ENCODE measurements around the gene HBG2.

Gene HBG2

DNA sequence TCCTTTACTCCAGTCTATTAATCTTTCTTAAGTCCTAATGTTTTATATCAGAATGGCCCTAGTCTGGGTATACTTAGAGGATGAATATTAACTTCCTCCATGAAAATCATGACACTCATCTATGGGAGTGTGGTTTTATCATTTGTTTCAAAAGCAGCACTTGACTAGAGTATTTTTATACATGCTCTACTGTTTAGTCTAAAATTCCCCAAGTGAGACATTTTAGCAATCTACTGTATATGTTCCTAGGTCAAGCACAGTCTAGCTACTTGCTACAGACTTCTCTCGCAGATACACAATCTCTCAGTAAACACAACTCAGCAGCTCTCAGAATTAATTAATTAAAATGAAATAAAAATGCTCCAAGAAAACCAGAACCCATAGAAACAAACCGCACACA, 24.8 kb downstream of the HBG2 start:
- no peak overlapping the region for H3K27ac ChIP-seq (ENCODE audit: low read depth, low read length, severe bottlenecking)
- no peaks in the 10 kb centered on the region for H3K4me1 ChIP-seq (ENCODE audit: control insufficient read depth, insufficient read depth, low read length, poor library complexity, severe bottlenecking)
- no peak overlapping the region for H3K4me3 ChIP-seq (ENCODE audit: extremely low read depth, insufficient read depth, low read length, poor library complexity, severe bottlenecking)
- no peaks in the 10 kb centered on the region for H3K9me3 ChIP-seq (ENCODE audit: control insufficient read depth, low read length)
- no peaks in the 10 kb centered on the region for H3K36me3 ChIP-seq (ENCODE audit: control insufficient read depth, insufficient read depth, low read length)
- no CpG with 5 or more reads among the region's 2 CpGs for WGBS, 2 experiments (ENCODE audit: insufficient coverage in 2 of 2)

GRCh38 chr11:5229356-5229755, 25.2 kb downstream of the HBG2 start:
- WGBS, 2 experiments (ENCODE audit: insufficient coverage in 2 of 2): no CpG with 5 or more reads among the region's 1 CpG
- H3K36me3 ChIP-seq (ENCODE audit: control insufficient read depth, insufficient read depth, low read length): no peaks in the 10 kb centered on the region
- H3K4me3 ChIP-seq (ENCODE audit: extremely low read depth, insufficient read depth, low read length, poor library complexity, severe bottlenecking): no peak overlapping the region
- no peaks in the 10 kb centered on the region for H3K9me3 ChIP-seq (ENCODE audit: control insufficient read depth, low read length)
- H3K27ac ChIP-seq (ENCODE audit: low read depth, low read length, severe bottlenecking): no peak overlapping the region
- H3K4me1 ChIP-seq (ENCODE audit: control insufficient read depth, insufficient read depth, low read length, poor library complexity, severe bottlenecking): no peaks in the 10 kb centered on the region

GRCh38 chr11:5228124-5228523, 26.5 kb downstream of the HBG2 start:
- no peaks in the 10 kb centered on the region for H3K9me3 ChIP-seq (ENCODE audit: control insufficient read depth, low read length)
- no peak overlapping the region for H3K4me3 ChIP-seq (ENCODE audit: extremely low read depth, insufficient read depth, low read length, poor library complexity, severe bottlenecking)
- 86% methylated on average over 1 of the region's 5 CpGs; no CpG with 5 or more reads in 1 of the 2 experiments for WGBS, 2 experiments (ENCODE audit: insufficient coverage in 2 of 2)
- H3K4me1 ChIP-seq (ENCODE audit: control insufficient read depth, insufficient read depth, low read length, poor library complexity, severe bottlenecking): no peaks in the 10 kb centered on the region
- no peaks in the 10 kb centered on the region for H3K36me3 ChIP-seq (ENCODE audit: control insufficient read depth, insufficient read depth, low read length)
- no peak overlapping the region for H3K27ac ChIP-seq (ENCODE audit: low read depth, low read length, severe bottlenecking)

GRCh38 chr11:5227681-5228080, 26.9 kb downstream of the HBG2 start:
- Histone ChIP-seq H3K4me3 (ENCODE audit: extremely low read depth, insufficient read depth, low read length, poor library complexity, severe bottlenecking) (no peak overlapping the region), H3K27ac (ENCODE audit: low read depth, low read length, severe bottlenecking) (no peak overlapping the region), H3K9me3 (ENCODE audit: control insufficient read depth, low read length) (no peaks in the 10 kb centered on the region), H3K4me1 (ENCODE audit: control insufficient read depth, insufficient read depth, low read length, poor library complexity, severe bottlenecking) (no peaks in the 10 kb centered on the region), H3K36me3 (ENCODE audit: control insufficient read depth, insufficient read depth, low read length) (no peaks in the 10 kb centered on the region)
- WGBS, 2 experiments (ENCODE audit: insufficient coverage in 2 of 2): 83% methylated on average over 1 of the region's 1 CpG; no CpG with 5 or more reads in 1 of the 2 experiments

- Histone ChIP-seq H3K27ac (ENCODE audit: low read depth, low read length, severe bottlenecking) (no peak within 1 kb of the TSS), H3K36me3 (ENCODE audit: control insufficient read depth, insufficient read depth, low read length) (no peaks in the 10 kb centered on the region), H3K4me3 (ENCODE audit: extremely low read depth, insufficient read depth, low read length, poor library complexity, severe bottlenecking) (no peak within 1 kb of the TSS), H3K9me3 (ENCODE audit: control insufficient read depth, low read length) (no peaks in the 10 kb centered on the region), H3K4me1 (ENCODE audit: control insufficient read depth, insufficient read depth, low read length, poor library complexity, severe bottlenecking) (no peaks in the 10 kb centered on the region)
- 96% methylated on average over 3 of the region's 3 CpGs; no CpG with 5 or more reads in 1 of the 2 experiments for whole genome bisulfite sequencing, 2 experiments (ENCODE audit: insufficient coverage in 2 of 2)
Measured at GRCh38 chr11:5226732-5227310, 27.8 kb downstream of the HBG2 start, which contains the start of gene HBB. HBB (minus strand) TSS chr11:5227071; CDS start chr11:5227021, 50 bp downstream.

GRCh38 chr11:5225480-5225871, 29.1 kb downstream of the HBG2 start:
- 80 to 100% methylated on average over 1 to 2 of the region's 2 CpGs for WGBS, 2 experiments (ENCODE audit: insufficient coverage in 2 of 2)
- Histone ChIP-seq H3K9me3 (ENCODE audit: control insufficient read depth, low read length) (no peaks in the 10 kb centered on the region), H3K4me3 (ENCODE audit: extremely low read depth, insufficient read depth, low read length, poor library complexity, severe bottlenecking) (no peak overlapping the region)

DNA sequence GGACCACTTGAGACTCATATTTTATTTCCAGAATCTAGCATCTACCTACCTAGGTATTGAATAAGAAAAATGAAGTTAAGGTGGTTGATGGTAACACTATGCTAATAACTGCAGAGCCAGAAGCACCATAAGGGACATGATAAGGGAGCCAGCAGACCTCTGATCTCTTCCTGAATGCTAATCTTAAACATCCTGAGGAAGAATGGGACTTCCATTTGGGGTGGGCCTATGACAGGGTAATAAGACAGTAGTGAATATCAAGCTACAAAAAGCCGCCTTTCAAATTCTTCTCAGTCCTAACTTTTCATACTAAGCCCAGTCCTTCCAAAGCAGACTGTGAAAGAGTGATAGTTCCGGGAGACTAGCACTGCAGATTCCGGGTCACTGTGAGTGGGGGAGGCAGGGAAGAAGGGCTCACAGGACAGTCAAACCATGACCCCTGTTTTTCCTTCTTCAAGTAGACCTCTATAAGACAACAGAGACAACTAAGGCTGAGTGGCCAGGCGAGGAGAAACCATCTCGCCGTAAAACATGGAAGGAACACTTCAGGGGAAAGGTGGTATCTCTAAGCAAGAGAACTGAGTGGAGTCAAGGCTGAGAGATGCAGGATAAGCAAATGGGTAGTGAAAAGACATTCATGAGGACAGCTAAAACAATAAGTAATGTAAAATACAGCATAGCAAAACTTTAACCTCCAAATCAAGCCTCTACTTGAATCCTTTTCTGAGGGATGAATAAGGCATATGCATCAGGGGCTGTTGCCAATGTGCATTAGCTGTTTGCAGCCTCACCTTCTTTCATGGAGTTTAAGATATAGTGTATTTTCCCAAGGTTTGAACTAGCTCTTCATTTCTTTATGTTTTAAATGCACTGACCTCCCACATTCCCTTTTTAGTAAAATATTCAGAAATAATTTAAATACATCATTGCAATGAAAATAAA, 29.8 kb downstream of the HBG2 start:
- H3K4me1 ChIP-seq (ENCODE audit: control insufficient read depth, insufficient read depth, low read length, poor library complexity, severe bottlenecking): no peaks in the 10 kb centered on the region
- no peaks in the 10 kb centered on the region for H3K36me3 ChIP-seq (ENCODE audit: control insufficient read depth, insufficient read depth, low read length)
- no peak overlapping the region for H3K4me3 ChIP-seq (ENCODE audit: extremely low read depth, insufficient read depth, low read length, poor library complexity, severe bottlenecking)
- no peaks in the 10 kb centered on the region for H3K9me3 ChIP-seq (ENCODE audit: control insufficient read depth, low read length)
- no peak overlapping the region for H3K27ac ChIP-seq (ENCODE audit: low read depth, low read length, severe bottlenecking)
- WGBS, 2 experiments (ENCODE audit: insufficient coverage in 2 of 2): 93% methylated on average over 2 of the region's 6 CpGs; no CpG with 5 or more reads in 1 of the 2 experiments

More at GRCh38 chr11:5225480-5225871, 29.1 kb downstream of the HBG2 start:
- Histone ChIP-seq H3K36me3 (ENCODE audit: control insufficient read depth, insufficient read depth, low read length) (no peaks in the 10 kb centered on the region), H3K27ac (ENCODE audit: low read depth, low read length, severe bottlenecking) (no peak overlapping the region), H3K4me1 (ENCODE audit: control insufficient read depth, insufficient read depth, low read length, poor library complexity, severe bottlenecking) (no peaks in the 10 kb centered on the region)

DNA sequence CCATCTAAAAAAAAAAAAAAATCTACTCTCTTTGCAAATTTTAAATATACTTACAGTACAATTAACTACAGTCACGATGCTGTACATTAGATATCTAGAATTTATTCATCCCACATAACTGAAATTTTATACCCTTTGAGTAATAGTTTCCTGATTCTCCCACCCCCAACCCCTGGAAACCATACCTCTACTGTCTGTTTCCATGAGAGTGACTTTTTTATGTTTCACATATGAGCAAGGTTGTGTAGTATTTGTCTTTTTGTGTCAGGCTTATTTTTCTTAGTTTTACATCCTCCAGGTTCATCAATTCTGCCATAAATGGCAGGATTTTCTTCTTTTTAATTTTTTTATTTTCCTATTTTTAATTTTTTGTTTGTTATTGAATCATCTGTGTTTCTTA, 30.9 kb downstream of the HBG2 start:
- Histone ChIP-seq H3K4me1 (ENCODE audit: control insufficient read depth, insufficient read depth, low read length, poor library complexity, severe bottlenecking) (no peaks in the 10 kb centered on the region), H3K27ac (ENCODE audit: low read depth, low read length, severe bottlenecking) (no peak overlapping the region), H3K36me3 (ENCODE audit: control insufficient read depth, insufficient read depth, low read length) (no peaks in the 10 kb centered on the region), H3K4me3 (ENCODE audit: extremely low read depth, insufficient read depth, low read length, poor library complexity, severe bottlenecking) (no peak overlapping the region), H3K9me3 (ENCODE audit: control insufficient read depth, low read length) (no peaks in the 10 kb centered on the region)
- WGBS, 2 experiments (ENCODE audit: insufficient coverage in 2 of 2): 88% methylated on average over 1 of the region's 1 CpG; no CpG with 5 or more reads in 1 of the 2 experiments

- H3K36me3 ChIP-seq (ENCODE audit: control insufficient read depth, insufficient read depth, low read length): no peaks in the 10 kb centered on the region
- H3K4me1 ChIP-seq (ENCODE audit: control insufficient read depth, insufficient read depth, low read length, poor library complexity, severe bottlenecking): no peaks in the 10 kb centered on the region
- H3K9me3 ChIP-seq (ENCODE audit: control insufficient read depth, low read length): no peaks in the 10 kb centered on the region
- WGBS, 2 experiments (ENCODE audit: insufficient coverage in 2 of 2): 84 to 91% methylated on average over 4 to 6 of the region's 6 CpGs
- no peak overlapping the region for H3K27ac ChIP-seq (ENCODE audit: low read depth, low read length, severe bottlenecking)
- H3K4me3 ChIP-seq (ENCODE audit: extremely low read depth, insufficient read depth, low read length, poor library complexity, severe bottlenecking): no peak overlapping the region
Measured at GRCh38 chr11:5223146-5223545, 31.4 kb downstream of the HBG2 start.

DNA sequence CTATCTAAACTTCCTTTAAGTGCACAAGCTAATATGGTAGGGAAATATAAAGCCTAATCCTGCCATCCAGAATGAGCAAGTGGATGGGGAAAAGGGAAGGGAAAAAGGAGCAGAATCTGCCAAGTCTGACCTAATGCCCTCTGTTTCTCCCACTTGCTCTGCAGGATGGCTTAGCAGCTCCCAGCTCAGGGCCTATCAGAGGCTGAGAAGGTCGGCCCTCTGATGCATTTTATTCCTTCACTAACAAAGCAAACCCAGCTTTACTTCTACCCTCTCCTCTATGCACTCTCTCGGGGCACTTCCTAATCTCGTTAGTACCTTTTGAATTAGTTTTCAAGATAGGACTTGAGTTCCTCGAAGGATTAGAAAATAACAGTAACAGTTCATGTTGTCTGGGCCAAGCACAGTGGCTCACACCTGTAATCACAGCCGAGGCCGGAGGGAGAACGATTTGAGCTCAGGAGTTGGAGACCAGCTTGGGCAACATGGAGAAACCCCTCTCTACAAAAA, 44.1 kb downstream of the HBG2 start:
- 77 to 78% methylated on average over 3 to 6 of the region's 7 CpGs for WGBS, 2 experiments (ENCODE audit: insufficient coverage in 2 of 2)
- Histone ChIP-seq H3K4me3 (ENCODE audit: extremely low read depth, insufficient read depth, low read length, poor library complexity, severe bottlenecking) (no peak overlapping the region), H3K4me1 (ENCODE audit: control insufficient read depth, insufficient read depth, low read length, poor library complexity, severe bottlenecking) (no peaks in the 10 kb centered on the region), H3K36me3 (ENCODE audit: control insufficient read depth, insufficient read depth, low read length) (no peaks in the 10 kb centered on the region), H3K27ac (ENCODE audit: low read depth, low read length, severe bottlenecking) (no peak overlapping the region), H3K9me3 (ENCODE audit: control insufficient read depth, low read length) (no peaks in the 10 kb centered on the region)

Data from mesodermal cell (in vitro differentiated cells).